Right kidney (tissue), 9 donors: ENCODE measurements around the gene SLC22A4.

ENCODE experiments used
- DNase-seq: peaks from one replicate; pipeline ENCODE4 v3.0.0-alpha.2; 2016
- long read RNA-seq, 8 donors: transcript quantifications; one replicate each; lab custom pipeline, GENCODE V29; 2026

The SLC22A4 gene
- long read RNA-seq, donor 1, partial matches to known transcripts, result 9 of 11 reads
- long read RNA-seq, donor 1, other reads (novel, unspliced or antisense), result 0 of 11 reads
- long read RNA-seq, donor 2, result 0 reads
- long read RNA-seq, donor 3, result 0 reads
- long read RNA-seq, donor 4, partial matches to known transcripts, result 23 of 23 reads
- long read RNA-seq, donor 4, other reads (novel, unspliced or antisense), result 0 of 23 reads
- long read RNA-seq, donor 5, partial matches to known transcripts, result 0 of 2 reads
- long read RNA-seq, donor 5, other reads (novel, unspliced or antisense), result 0 of 2 reads
- long read RNA-seq, donor 6, partial matches to known transcripts, result 6 of 7 reads
- long read RNA-seq, donor 6, other reads (novel, unspliced or antisense), result 0 of 7 reads
- long read RNA-seq, donor 7, partial matches to known transcripts, result 0 of 2 reads
- long read RNA-seq, donor 7, other reads (novel, unspliced or antisense), result 0 of 2 reads
- long read RNA-seq, donor 8, partial matches to known transcripts, result 6 of 8 reads
- long read RNA-seq, donor 8, other reads (novel, unspliced or antisense), result 0 of 8 reads

GRCh38 chr5:132293992-132294727 is at the start of gene SLC22A4:
SLC22A4 (plus strand) TSS chr5:132294394; CDS start chr5:132294617, 223 bp downstream.
- no peak for DNase-seq

GRCh38 chr5:132245593-132245992 is 48.6 kb upstream of the SLC22A4 start:
- no peak for DNase-seq

GRCh38 chr5:132246806-132247205 is 47.4 kb upstream of the SLC22A4 start:
- DNase-seq, result no peak

GRCh38 chr5:132250547-132250946 is 43.6 kb upstream of the SLC22A4 start:
- no peak for DNase-seq

- DNase-seq, result no peak
Measured at GRCh38 chr5:132251220-132251725, 42.9 kb upstream of the SLC22A4 start.

- no peak for DNase-seq
Measured at GRCh38 chr5:132253008-132253441, 41.2 kb upstream of the SLC22A4 start.

- DNase-seq, result no peak
Measured at GRCh38 chr5:132253452-132254320, 40.5 kb upstream of the SLC22A4 start.

- no peak for DNase-seq
Measured at GRCh38 chr5:132254321-132254977, 39.7 kb upstream of the SLC22A4 start.

- no peak for DNase-seq
Measured at GRCh38 chr5:132256086-132256782, 38.0 kb upstream of the SLC22A4 start.

GRCh38 chr5:132256783-132257130 is 37.4 kb upstream of the SLC22A4 start:
- no peak for DNase-seq

- peak; percentile 85 for DNase-seq
Measured at GRCh38 chr5:132257131-132258101, 36.8 kb upstream of the SLC22A4 start, which contains the start of gene PDLIM4. PDLIM4 (plus strand) TSS chr5:132257696; CDS start chr5:132257735, 39 bp downstream.

GRCh38 chr5:132258102-132259068 is 35.8 kb upstream of the SLC22A4 start:
- DNase-seq, result peak; percentile 69

GRCh38 chr5:132259069-132259851 is 34.9 kb upstream of the SLC22A4 start:
- peak; percentile 75 for DNase-seq

GRCh38 chr5:132260051-132260450 is 34.1 kb upstream of the SLC22A4 start:
- DNase-seq, result no peak

- no peak for DNase-seq
Measured at GRCh38 chr5:132260714-132261551, 33.3 kb upstream of the SLC22A4 start.
